H1 (cell line): ENCODE measurements around the gene PKIB. TPM values are rescaled to one million over a fixed set of nuclear protein-coding genes. Genes with fewer than 3 reads are reported as not detected.

Experiments used
- CTCF ChIA-PET: fragments of 300-600 bp; sonication (Branson Sonifier 250); formaldehyde crosslinking; loops from one replicate; lab custom pipeline; 2021; ENCODE audit not compliant: partially characterized antibody; lab: Charles Lee
- POLR2A ChIA-PET: fragments of 300-600 bp; sonication (Branson Sonifier 250); formaldehyde crosslinking; loops from one replicate; lab custom pipeline; 2021; ENCODE audit warnings: inconsistent platforms; ENCODE audit not compliant: partially characterized antibody; lab: Charles Lee
- DNase-seq, 2 experiments: peaks; one replicate each; pipeline versions ENCODE4 v3.0.0 to v3.0.0-alpha.2; 2010 to 2022; ENCODE audit warnings: low spot score in 2 of 2, low read depth in 1 of 2, mixed read lengths in 1 of 2
- FAIRE-seq: peaks from 2 replicates; lab custom pipeline; 2011; peaks lifted over from hg19 to GRCh38; lab: Jason Lieb, UNC
- H2AFZ ChIP-seq: 2 replicates; pipeline ENCODE4 v1.8.1; 2012; ENCODE audit warnings: low read length, inconsistent platforms
- H2AK5ac ChIP-seq: 2 replicates; pipeline ENCODE4 v1.6.1; 2013; ENCODE audit warnings: low read depth, low read length
- H2BK120ac ChIP-seq: replicated peaks from 2 replicates; pipeline ENCODE3; 2013; ENCODE audit warnings: low read depth, low read length, inconsistent platforms
- H2BK12ac ChIP-seq: 2 replicates; pipeline ENCODE4 v1.6.1; 2013; ENCODE audit warnings: low read depth, low read length
- H2BK15ac ChIP-seq: 2 replicates; pipeline ENCODE4 v1.6.1; 2013; ENCODE audit warnings: low read length
- H2BK20ac ChIP-seq: 2 replicates; pipeline ENCODE4 v1.6.1; 2013; ENCODE audit warnings: low read length
- H2BK5ac ChIP-seq: 2 replicates; pipeline ENCODE4 v1.6.1; 2013; ENCODE audit warnings: low read depth, low read length
- H3K14ac ChIP-seq: 2 replicates; pipeline ENCODE4 v1.6.1; 2013; ENCODE audit warnings: inconsistent platforms; ENCODE audit not compliant: insufficient read length
- H3K18ac ChIP-seq: 2 replicates; pipeline ENCODE4 v1.6.1; 2013; ENCODE audit warnings: low read length; ENCODE audit errors: extremely low read depth
- H3K23ac ChIP-seq: 2 replicates; pipeline ENCODE4 v1.6.1; 2013; ENCODE audit warnings: inconsistent platforms; ENCODE audit not compliant: insufficient read length
- H3K23me2 ChIP-seq: 2 replicates; pipeline ENCODE4 v1.6.1; 2013; ENCODE audit warnings: low read depth, low read length
- H3K27ac ChIP-seq: 2 replicates; pipeline ENCODE4 v1.6.1; 2011; ENCODE audit warnings: low read depth, low read length, inconsistent platforms
- H3K27me3 ChIP-seq, 4 experiments: replicated peaks in 1 of 4; 1 replicate in 1 of 4; 2 replicates in 3 of 4; pipeline versions ENCODE4 v1.6.1 to v1.8.1; 2011 to 2013; ENCODE audit warnings: low read length in 3 of 4, mild to moderate bottlenecking in 3 of 4, inconsistent platforms in 2 of 4, mixed read lengths in 2 of 4, moderate library complexity in 1 of 4; ENCODE audit not compliant: control insufficient read depth in 3 of 4, insufficient read depth in 3 of 4; ENCODE audit errors: extremely low read depth in 1 of 4
- H3K36me3 ChIP-seq, 4 experiments: 2 replicates each; pipeline versions ENCODE4 v1.6.1 to v1.8.1; 2011 to 2013; ENCODE audit warnings: mild to moderate bottlenecking in 4 of 4, low read length in 3 of 4, moderate library complexity in 2 of 4, control low read depth in 1 of 4, inconsistent platforms in 1 of 4; ENCODE audit not compliant: insufficient read depth in 4 of 4, control insufficient read depth in 2 of 4
- H3K4ac ChIP-seq: replicated peaks from 2 replicates; pipeline ENCODE3; 2013; ENCODE audit warnings: low read length, low read depth, mixed read lengths, inconsistent platforms; ENCODE audit not compliant: insufficient read length
- H3K4me1 ChIP-seq, 4 experiments: replicated peaks in 1 of 4; 1 replicate in 1 of 4; 2 replicates in 3 of 4; pipeline versions ENCODE4 v1.6.1 to v1.8.1; 2011 to 2013; ENCODE audit warnings: low read length in 3 of 4, inconsistent platforms in 2 of 4, mixed read lengths in 1 of 4; ENCODE audit not compliant: insufficient read depth in 4 of 4, control insufficient read depth in 3 of 4
- H3K4me2 ChIP-seq, 2 experiments: 2 replicates each; pipeline versions ENCODE4 v1.6.1 to v1.8.1; 2011 to 2013; ENCODE audit warnings: low read depth in 2 of 2, low read length in 2 of 2, control low read depth in 1 of 2, inconsistent platforms in 1 of 2, mild to moderate bottlenecking in 1 of 2; ENCODE audit not compliant: insufficient read depth in 1 of 2
- H3K4me3 ChIP-seq, 4 experiments: fragments of 200-600, 300-600 bp in 1 of 4; sonication (generic), shearing (Covaris generic), sonication (Bioruptor Twin) in 1 of 4; 2 replicates each; pipeline versions ENCODE4 v1.5.1 to v1.8.1; 2011 to 2016; ENCODE audit warnings: low read length in 4 of 4, low read depth in 3 of 4, control low read depth in 2 of 4, inconsistent platforms in 2 of 4, mild to moderate bottlenecking in 2 of 4, mixed read lengths in 1 of 4, moderate library complexity in 1 of 4; ENCODE audit not compliant: insufficient read depth in 2 of 4; ENCODE audit errors: extremely low read depth in 1 of 4
- H3K56ac ChIP-seq: replicated peaks from 2 replicates; pipeline ENCODE3; 2013; ENCODE audit warnings: low read depth, mild to moderate bottlenecking, mixed read lengths, low read length, inconsistent platforms; ENCODE audit not compliant: insufficient read length
- H3K79me1 ChIP-seq: 2 replicates; pipeline ENCODE4 v1.6.1; 2013; ENCODE audit warnings: low read depth, low read length, control low read depth
- H3K79me2 ChIP-seq, 2 experiments: 2 replicates each; pipeline versions ENCODE4 v1.6.1 to v1.8.1; 2012 to 2013; ENCODE audit warnings: low read length in 2 of 2, mild to moderate bottlenecking in 2 of 2, inconsistent platforms in 1 of 2; ENCODE audit not compliant: insufficient read depth in 2 of 2, control insufficient read depth in 1 of 2
- H3K9ac ChIP-seq, 4 experiments: replicated peaks in 1 of 4; 1 replicate in 1 of 4; 2 replicates in 3 of 4; pipeline versions ENCODE4 v1.6.1 to v1.8.1; 2011 to 2013; ENCODE audit warnings: low read depth in 3 of 4, low read length in 3 of 4, control low read depth in 2 of 4, mild to moderate bottlenecking in 2 of 4, moderate library complexity in 2 of 4, inconsistent platforms in 1 of 4; ENCODE audit errors: extremely low read depth in 1 of 4
- H3K9me3 ChIP-seq, 2 experiments: 2 replicates each; pipeline versions ENCODE4 v1.6.1 to v1.8.1; 2012 to 2013; ENCODE audit warnings: mild to moderate bottlenecking in 2 of 2, moderate library complexity in 2 of 2, control low read depth in 1 of 2, inconsistent platforms in 1 of 2, low read depth in 1 of 2, low read length in 1 of 2, mixed read lengths in 1 of 2; ENCODE audit not compliant: insufficient read depth in 2 of 2
- H4K20me1 ChIP-seq, 2 experiments: replicated peaks in 1 of 2; 2 replicates each; pipeline versions ENCODE3 to v1.8.1; 2011 to 2013; ENCODE audit warnings: inconsistent platforms in 2 of 2, low read length in 2 of 2, mild to moderate bottlenecking in 1 of 2; ENCODE audit not compliant: insufficient read depth in 2 of 2, control insufficient read depth in 1 of 2
- H4K5ac ChIP-seq: 2 replicates; pipeline ENCODE4 v1.6.1; 2013; ENCODE audit warnings: low read length, low read depth, mixed read lengths, inconsistent platforms; ENCODE audit not compliant: insufficient read length
- H4K8ac ChIP-seq: 2 replicates; pipeline ENCODE4 v1.8.0; 2013; ENCODE audit warnings: mild to moderate bottlenecking, moderate library complexity, low read length, inconsistent platforms; ENCODE audit not compliant: insufficient read depth; ENCODE audit errors: extremely low read depth
- H4K91ac ChIP-seq: replicated peaks from 2 replicates; pipeline ENCODE3; 2013; ENCODE audit warnings: low read length, mixed read lengths, inconsistent platforms; ENCODE audit not compliant: insufficient read length
- BCL11A ChIP-seq, 2 experiments: IDR thresholded peaks; one replicate each; pipeline ENCODE4 v1.6.1; 2011; ENCODE audit warnings: low read depth in 2 of 2, low read length in 2 of 2, mild to moderate bottlenecking in 2 of 2
- TBP ChIP-seq: IDR thresholded peaks from 2 replicates; pipeline ENCODE4 v1.6.1; 2011; ENCODE audit warnings: low read depth, low read length, improper control_type of control experiment
- WGBS, 2 experiments: shearing (Covaris generic) in 1 of 2; methylation state at CpG; one replicate each; pipeline versions ENCODE4 v1.1.6 to v1.1.7; 2013 to 2015; ENCODE audit warnings: low lambda C conversion rate in 2 of 2, mixed read lengths in 2 of 2, inconsistent platforms in 1 of 2, low coverage in 1 of 2, missing lambda C conversion rate in 1 of 2; ENCODE audit not compliant: insufficient replicate concordance in 2 of 2, insufficient coverage in 1 of 2, insufficient read length in 1 of 2; ENCODE audit errors: extremely low coverage in 1 of 2, missing lambda C conversion rate in 1 of 2; 5-methylcytosine and 5-hydroxymethylcytosine counted together
- polyA plus RNA-seq, 7 experiments: library from polyadenylated mRNA; depleted of rRNA in 3 of 7; stranded (reverse) in 5 of 7; unstranded in 2 of 7; fragments of >200 nt in 5 of 7; fragments of 200-250 nt in 2 of 7; gene quantifications; 1 replicate in 5 of 7; 2 replicates in 1 of 7; 4 replicates in 1 of 7; pipeline versions ENCODE4 v1.2.1 to v1.2.3, GENCODE V29; 2011 to 2013; ENCODE audit warnings: missing spikeins in 2 of 7, mixed read lengths in 2 of 7
- total RNA-seq: library from RNA; stranded (reverse); fragmentation: NEBNext Ultra II Directional; extraction: Animal tissue kit (Norgen Biotek cat#: 25700); gene quantifications from 2 replicates; pipeline ENCODE4 v1.2.1, GENCODE V29; 2021

The PKIB gene
- total and polyA plus RNA-seq, 2 of the 8 experiments (the other 6 are each of a cell fraction or from before 2014, with no cell fraction given): 13.5 to 73.3 TPM

- 92% methylated on average over 3 of the region's 3 CpGs; no CpG with 5 or more reads in 1 of the 2 experiments for WGBS, 2 experiments
- Histone ChIP-seq H3K4me3 (no peak overlapping the region), H3K4me1 (no peaks in the 10 kb centered on the region), H3K9ac (no peak overlapping the region), H3K9me3 (no peaks in the 10 kb centered on the region), H3K4me2 (no peak overlapping the region), H3K79me1 (no peaks in the 10 kb centered on the region), H4K8ac (no peak overlapping the region), H3K23ac (no peak overlapping the region), H3K27ac (no peak overlapping the region), H2AFZ (no peak overlapping the region), H3K4ac (no peak overlapping the region), H2BK15ac (no peak overlapping the region), H2BK12ac (no peak overlapping the region), H4K91ac (no peak overlapping the region), H2AK5ac (no peak overlapping the region), H2BK5ac (no peak overlapping the region), H2BK20ac (no peak overlapping the region), H3K27me3 (no peaks in the 10 kb centered on the region), H3K79me2 (no peaks in the 10 kb centered on the region), H4K5ac (no peak overlapping the region), H4K20me1 (no peaks in the 10 kb centered on the region), H3K14ac (no peak overlapping the region), H2BK120ac (no peak overlapping the region), H3K23me2 (no peaks in the 10 kb centered on the region), H3K18ac (no peak overlapping the region), H3K56ac (no peak overlapping the region), H3K36me3 (no peaks in the 10 kb centered on the region; a peak in 1 of 8 replicates)
- DNase-seq (no peak), FAIRE-seq (no peak)
- CTCF ChIA-PET: interaction anchor here (1.7 kb wide), 1 partner anchor 16 kb away, joined by 5 read pairs; no protein-coding TSS in a partner anchor
- no peak for TF ChIP-seq BCL11A (IDR thresholded peaks at IDR 0.05; ENCODE audit: low read depth in 2 of 2, low read length in 2 of 2)
- TF ChIP-seq TBP: no peak
- POLR2A ChIA-PET: no interaction called here
Measured at GRCh38 chr6:122649701-122650100, 39.5 kb downstream of the PKIB start.
